Measurements from ENCODE around the gene FARP1.

Gene FARP1

GRCh38 chr13:98393873-98394272 lies 251.0 kb downstream of the FARP1 start:
- in situ Hi-C loops (cut with HindIII; ENCODE audit: low sequenced_read_pairs) = no loop called here
- TF ChIP-seq CTCF (IDR thresholded peaks at IDR 0.05; ENCODE audit: low read depth, low read length, missing control alignments) = no peak
- no peak for DNase-seq (ENCODE audit: low read depth)
- H3K4me3 ChIP-seq (ENCODE audit: low read depth, low read length) = no peak overlapping the region

- DNase-seq (ENCODE audit: low read depth) = no peak
- TF ChIP-seq CTCF (IDR thresholded peaks at IDR 0.05; ENCODE audit: low read depth, low read length, missing control alignments) = no peak
- in situ Hi-C loops (cut with HindIII; ENCODE audit: low sequenced_read_pairs) = no loop called here
These were observed 252.1 kb downstream of the FARP1 start for GRCh38 chr13:98394820-98395510.

GRCh38 chr13:98396071-98396710 lies 253.3 kb downstream of the FARP1 start:
- no peak for TF ChIP-seq CTCF (IDR thresholded peaks at IDR 0.05; ENCODE audit: low read depth, low read length, missing control alignments)
- in situ Hi-C loops (cut with HindIII; ENCODE audit: low sequenced_read_pairs) = no loop called here
- no peak for DNase-seq (ENCODE audit: low read depth)
- no peak overlapping the region for H3K4me3 ChIP-seq (ENCODE audit: low read depth, low read length)

More at GRCh38 chr13:98394820-98395510, 252.1 kb downstream of the FARP1 start:
- no peak overlapping the region for H3K4me3 ChIP-seq (ENCODE audit: low read depth, low read length)

- peak; percentile 50 for TF ChIP-seq CTCF (IDR thresholded peaks at IDR 0.05; ENCODE audit: low read depth, low read length, missing control alignments)
- H3K4me3 ChIP-seq (ENCODE audit: low read depth, low read length) = no peak overlapping the region
- DNase-seq (ENCODE audit: low read depth) = no peak
- in situ Hi-C loops (cut with HindIII; ENCODE audit: low sequenced_read_pairs) = no loop called here
These were observed 254.3 kb downstream of the FARP1 start for GRCh38 chr13:98397221-98397620.

GRCh38 chr13:98397861-98398260 lies 255.0 kb downstream of the FARP1 start:
- DNase-seq (ENCODE audit: low read depth) = no peak
- in situ Hi-C loops (cut with HindIII; ENCODE audit: low sequenced_read_pairs) = no loop called here
- TF ChIP-seq CTCF (IDR thresholded peaks at IDR 0.05; ENCODE audit: low read depth, low read length, missing control alignments) = no peak
- H3K4me3 ChIP-seq (ENCODE audit: low read depth, low read length) = no peak overlapping the region

- in situ Hi-C loops (cut with HindIII; ENCODE audit: low sequenced_read_pairs) = no loop called here
- no peak overlapping the region for H3K4me3 ChIP-seq (ENCODE audit: low read depth, low read length)
- no peak for TF ChIP-seq CTCF (IDR thresholded peaks at IDR 0.05; ENCODE audit: low read depth, low read length, missing control alignments)
- DNase-seq (ENCODE audit: low read depth) = peak; percentile 42
These were observed 255.7 kb downstream of the FARP1 start for GRCh38 chr13:98398581-98398980.
